WTC11 (cell line): Measurements from ENCODE around the gene TMEM89. TPM values are rescaled to one million over a fixed set of nuclear protein-coding genes. Genes with fewer than 3 reads are reported as not detected.
A peak's percentile ranks its signal among the peaks of the same experiment; 100 is the strongest.

ENCODE experiments used
- ATAC-seq: fragments of 200-7000 bp; cut with Tn5 transposase; 2 replicates; pipeline ENCODE4 v1.10.0; 2021; ENCODE audit warnings: mild to moderate bottlenecking, moderate library complexity
- CTCF ChIA-PET: fragments of 300-600 bp; sonication (Branson Sonifier 250); formaldehyde crosslinking; loops from one replicate; lab custom pipeline; 2021; ENCODE audit warnings: antibody characterized with exemption; lab: Charles Lee
- POLR2A ChIA-PET: fragments of 350-600 bp; sonication (Branson Sonifier 250); formaldehyde crosslinking; loops from one replicate; lab custom pipeline; 2021; ENCODE audit warnings: antibody characterized with exemption; lab: Charles Lee
- DNase-seq: peaks from one replicate; pipeline ENCODE4 v3.0.0; 2021; ENCODE audit warnings: low spot score
- H3K27ac Mint-ChIP-seq: 2 replicates; pipeline ENCODE4 v1.8.0; 2021; ENCODE audit warnings: mixed read lengths
- H3K27me3 Mint-ChIP-seq: 2 replicates; pipeline ENCODE4 v1.8.0; 2021; ENCODE audit warnings: low read depth, mild to moderate bottlenecking, moderate library complexity, mixed read lengths
- H3K36me3 Mint-ChIP-seq: 2 replicates; pipeline ENCODE4 v1.8.0; 2021; ENCODE audit warnings: mixed read lengths
- H3K4me1 Mint-ChIP-seq: 2 replicates; pipeline ENCODE4 v1.8.0; 2022; ENCODE audit warnings: mixed read lengths
- H3K4me3 Mint-ChIP-seq: 2 replicates; pipeline ENCODE4 v1.8.0; 2021; ENCODE audit warnings: mild to moderate bottlenecking, moderate library complexity, mixed read lengths
- H3K9me3 Mint-ChIP-seq: 2 replicates; pipeline ENCODE4 v1.8.0; 2021; ENCODE audit warnings: mixed read lengths
- CREB1 ChIP-seq: sonication (generic); formaldehyde crosslinking; IDR thresholded peaks from 2 replicates; pipeline ENCODE4 v1.8.0; 2023; ENCODE audit warnings: mild to moderate bottlenecking, missing genetic modification reagents
- ELF4 ChIP-seq: sonication (generic); formaldehyde crosslinking; IDR thresholded peaks from 2 replicates; pipeline ENCODE4 v1.8.1; 2022; ENCODE audit warnings: low read depth, mild to moderate bottlenecking, moderate library complexity, missing genetic modification reagents
- EMX1 ChIP-seq: fragments of 250-450 bp; sonication (Bioruptor Pico); IDR thresholded peaks from 2 replicates; pipeline ENCODE4 v1.8.0; 2021; ENCODE audit warnings: mild to moderate bottlenecking
- FOXJ3 ChIP-seq: sonication (generic); formaldehyde crosslinking; IDR thresholded peaks from 2 replicates; pipeline ENCODE4 v1.9.0; 2021; ENCODE audit warnings: missing genetic modification reagents, mild to moderate bottlenecking, borderline replicate concordance
- IRF2 ChIP-seq: sonication (generic); formaldehyde crosslinking; IDR thresholded peaks from 2 replicates; pipeline ENCODE4 v1.8.0; 2022; ENCODE audit warnings: low read depth, missing genetic modification reagents, borderline replicate concordance
- JAZF1 ChIP-seq: fragments of 250-450 bp; sonication (Bioruptor Pico); IDR thresholded peaks from 2 replicates; pipeline ENCODE4 v1.9.0; 2021; ENCODE audit warnings: moderate library complexity, mild to moderate bottlenecking, inconsistent platforms
- NFYB ChIP-seq: sonication (generic); formaldehyde crosslinking; conservative IDR thresholded peaks from 2 replicates; pipeline ENCODE4 v1.8.0; 2022; ENCODE audit warnings: low read depth, missing genetic modification reagents
- NR2C2 ChIP-seq: sonication (generic); formaldehyde crosslinking; IDR thresholded peaks from 2 replicates; pipeline ENCODE4 v1.8.0; 2022; ENCODE audit warnings: mild to moderate bottlenecking, missing genetic modification reagents
- SP1 ChIP-seq: sonication (generic); formaldehyde crosslinking; conservative IDR thresholded peaks from 2 replicates; pipeline ENCODE4 v1.8.1; 2022; ENCODE audit warnings: missing genetic modification reagents
- TEAD4 ChIP-seq: sonication (generic); formaldehyde crosslinking; IDR thresholded peaks from 2 replicates; pipeline ENCODE4 v1.8.0; 2022; ENCODE audit warnings: mild to moderate bottlenecking, missing genetic modification reagents
- ZNF416 ChIP-seq: fragments of 250-450 bp; sonication (Bioruptor Pico); IDR thresholded peaks from 2 replicates; pipeline ENCODE4 v1.9.0; 2021; ENCODE audit warnings: mild to moderate bottlenecking, inconsistent platforms
- total RNA-seq: library from RNA; stranded (reverse); gene quantifications from 3 replicates; pipeline ENCODE4 v1.2.3, GENCODE V29; 2021
- TF ChIP-seq, protein P1 (sequence below): fragments of 250-450 bp; sonication (Bioruptor Pico); IDR thresholded peaks from 2 replicates; pipeline ENCODE4 v1.9.0; 2021; ENCODE audit warnings: mild to moderate bottlenecking
- TF ChIP-seq, protein P2 (sequence below): fragments of 250-450 bp; sonication (Bioruptor Pico); IDR thresholded peaks from 2 replicates; pipeline ENCODE4 v2.1.2; 2022; ENCODE audit warnings: mild to moderate bottlenecking, moderate library complexity
- TF ChIP-seq, protein P3 (sequence below): sonication (generic); formaldehyde crosslinking; IDR thresholded peaks from 2 replicates; pipeline ENCODE4 v1.8.0; 2022; ENCODE audit warnings: missing genetic modification reagents
- TF ChIP-seq, protein P4 (sequence below): sonication (generic); formaldehyde crosslinking; IDR thresholded peaks from 2 replicates; pipeline ENCODE4 v1.8.1; 2023; ENCODE audit warnings: mild to moderate bottlenecking, missing genetic modification reagents
- TF ChIP-seq, protein P5 (sequence below): sonication (generic); formaldehyde crosslinking; IDR thresholded peaks from 2 replicates; pipeline ENCODE4 v1.8.0; 2022; ENCODE audit warnings: mild to moderate bottlenecking, missing genetic modification reagents
- TF ChIP-seq, protein P6 (sequence below): sonication (generic); formaldehyde crosslinking; IDR thresholded peaks from 2 replicates; pipeline ENCODE4 v1.8.0; 2023; ENCODE audit warnings: mild to moderate bottlenecking, missing genetic modification reagents
- TF ChIP-seq, protein P7 (sequence below): fragments of 250-450 bp; sonication (Bioruptor Pico); IDR thresholded peaks from 2 replicates; pipeline ENCODE4 v1.9.0; 2021; ENCODE audit warnings: mild to moderate bottlenecking

The TMEM89 gene
- total RNA-seq, 1 experiment from 2014 or later, result 0.66 TPM

DNA sequence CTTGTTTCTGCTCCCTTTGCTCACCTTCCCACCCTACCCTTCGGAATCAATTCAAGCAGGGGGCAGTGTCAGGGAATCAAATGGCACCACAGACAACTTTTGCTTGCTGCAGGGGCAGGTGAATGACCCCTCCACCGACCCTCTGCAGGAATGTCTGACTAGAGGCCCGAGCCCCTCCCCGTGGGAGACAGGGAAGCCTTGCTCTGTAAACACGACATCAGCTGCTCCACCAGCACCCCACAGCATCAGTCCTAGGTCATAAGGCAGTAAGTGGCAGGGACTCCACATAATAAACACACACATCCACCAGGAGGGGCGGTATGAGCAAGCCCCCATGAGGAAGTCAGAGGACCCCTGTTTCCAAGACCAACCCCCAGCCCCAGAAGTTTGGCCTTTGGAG, 15.7 kb upstream of the TMEM89 start:
- POLR2A ChIA-PET, result no interaction called here
- Mint-ChIP-seq H3K4me1 (peaks cover 32% of the 10 kb centered on the region), H3K36me3 (peaks cover 25% of the 10 kb centered on the region), H3K27ac (peak overlapping the region; percentile 98), H3K4me3 (peak overlapping the region; percentile 84), H3K9me3 (no peaks in the 10 kb centered on the region), H3K27me3 (no peaks in the 10 kb centered on the region)
- no peak for TF ChIP-seq NR2C2 (CRISPR knock-in tag)
- 0 out of 2 replicates have a peak, but pooled peaks have one; percentile 11 for TF ChIP-seq NFYB (CRISPR knock-in tag)
- CTCF ChIA-PET, result interaction anchor here (3.3 to 3.6 kb wide), 2 partner anchors 19 to 26 kb away, joined by 46 to 51 read pairs; partner anchors contain the start of gene CELSR3
- ATAC-seq (no peak), DNase-seq (no peak)

DNA sequence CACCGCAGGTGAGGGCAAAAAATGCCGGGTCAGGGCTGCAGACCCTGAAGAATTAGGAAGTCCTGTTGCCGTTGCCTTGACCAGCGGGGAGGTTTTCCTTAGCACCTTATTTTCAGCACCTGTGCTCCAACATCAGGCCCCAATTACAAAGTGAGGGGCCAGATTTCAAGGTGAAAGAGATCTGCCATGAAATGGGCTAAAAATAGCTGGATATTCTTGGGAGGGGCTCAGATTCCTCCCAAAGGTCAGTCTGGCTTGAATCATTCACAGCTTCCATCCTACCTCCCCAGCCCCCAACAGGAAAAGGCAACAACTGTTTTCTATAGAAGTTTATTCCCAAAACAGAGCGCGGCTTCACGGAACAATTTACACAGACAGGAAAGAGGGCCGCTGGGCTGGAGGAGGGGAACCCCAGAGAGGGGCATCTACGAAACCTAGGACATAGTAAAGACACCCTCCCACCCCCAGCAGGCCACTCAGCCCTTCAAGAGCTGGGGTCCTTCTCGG, 14.6 kb upstream of the TMEM89 start:
- no peaks in the 10 kb centered on the region for H3K27me3 Mint-ChIP-seq
- CTCF ChIA-PET, result interaction anchor here (0.5 to 3.6 kb wide), 45 partner anchors 9 to 939 kb away, joined by 3 to 51 read pairs (median 6); partner anchors contain the start of genes ATRIP, CCDC51, CELSR3 and IP6K2
- no peaks in the 10 kb centered on the region for H3K9me3 Mint-ChIP-seq
- H3K36me3 Mint-ChIP-seq, result peaks cover 20% of the 10 kb centered on the region
- H3K27ac Mint-ChIP-seq, result peak overlapping the region; percentile 94
- peak overlapping the region; percentile 84 for H3K4me3 Mint-ChIP-seq
- POLR2A ChIA-PET, result interaction anchor here (0.8 to 2.7 kb wide), 10 partner anchors 13 to 371 kb away, joined by 3 to 41 read pairs (median 6); partner anchors contain the start of genes CELSR3, IP6K2, PFKFB4 and TMEM89
- no peak for DNase-seq
- peaks cover 32% of the 10 kb centered on the region for H3K4me1 Mint-ChIP-seq
- ATAC-seq, result no peak
- TF ChIP-seq, protein P1, sequence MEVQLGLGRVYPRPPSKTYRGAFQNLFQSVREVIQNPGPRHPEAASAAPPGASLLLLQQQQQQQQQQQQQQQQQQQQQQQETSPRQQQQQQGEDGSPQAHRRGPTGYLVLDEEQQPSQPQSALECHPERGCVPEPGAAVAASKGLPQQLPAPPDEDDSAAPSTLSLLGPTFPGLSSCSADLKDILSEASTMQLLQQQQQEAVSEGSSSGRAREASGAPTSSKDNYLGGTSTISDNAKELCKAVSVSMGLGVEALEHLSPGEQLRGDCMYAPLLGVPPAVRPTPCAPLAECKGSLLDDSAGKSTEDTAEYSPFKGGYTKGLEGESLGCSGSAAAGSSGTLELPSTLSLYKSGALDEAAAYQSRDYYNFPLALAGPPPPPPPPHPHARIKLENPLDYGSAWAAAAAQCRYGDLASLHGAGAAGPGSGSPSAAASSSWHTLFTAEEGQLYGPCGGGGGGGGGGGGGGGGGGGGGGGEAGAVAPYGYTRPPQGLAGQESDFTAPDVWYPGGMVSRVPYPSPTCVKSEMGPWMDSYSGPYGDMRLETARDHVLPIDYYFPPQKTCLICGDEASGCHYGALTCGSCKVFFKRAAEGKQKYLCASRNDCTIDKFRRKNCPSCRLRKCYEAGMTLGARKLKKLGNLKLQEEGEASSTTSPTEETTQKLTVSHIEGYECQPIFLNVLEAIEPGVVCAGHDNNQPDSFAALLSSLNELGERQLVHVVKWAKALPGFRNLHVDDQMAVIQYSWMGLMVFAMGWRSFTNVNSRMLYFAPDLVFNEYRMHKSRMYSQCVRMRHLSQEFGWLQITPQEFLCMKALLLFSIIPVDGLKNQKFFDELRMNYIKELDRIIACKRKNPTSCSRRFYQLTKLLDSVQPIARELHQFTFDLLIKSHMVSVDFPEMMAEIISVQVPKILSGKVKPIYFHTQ, result no peak
- TF ChIP-seq SP1 (CRISPR knock-in tag) (no peak), FOXJ3 (CRISPR knock-in tag) (no peak), IRF2 (no peak), CREB1 (CRISPR knock-in tag) (no peak), NR2C2 (CRISPR knock-in tag) (no peak), ELF4 (CRISPR knock-in tag) (no peak), TEAD4 (no peak), ZNF416 (CRISPR knock-in tag) (no peak), EMX1 (no peak), JAZF1 (no peak)
- TF ChIP-seq, protein P2, sequence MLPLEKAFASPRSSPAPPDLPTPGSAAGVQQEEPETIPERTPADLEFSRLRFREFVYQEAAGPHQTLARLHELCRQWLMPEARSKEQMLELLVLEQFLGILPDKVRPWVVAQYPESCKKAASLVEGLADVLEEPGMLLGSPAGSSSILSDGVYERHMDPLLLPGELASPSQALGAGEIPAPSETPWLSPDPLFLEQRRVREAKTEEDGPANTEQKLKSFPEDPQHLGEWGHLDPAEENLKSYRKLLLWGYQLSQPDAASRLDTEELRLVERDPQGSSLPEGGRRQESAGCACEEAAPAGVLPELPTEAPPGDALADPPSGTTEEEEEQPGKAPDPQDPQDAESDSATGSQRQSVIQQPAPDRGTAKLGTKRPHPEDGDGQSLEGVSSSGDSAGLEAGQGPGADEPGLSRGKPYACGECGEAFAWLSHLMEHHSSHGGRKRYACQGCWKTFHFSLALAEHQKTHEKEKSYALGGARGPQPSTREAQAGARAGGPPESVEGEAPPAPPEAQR (CRISPR knock-in tag), result no peak
- TF ChIP-seq, protein P3, sequence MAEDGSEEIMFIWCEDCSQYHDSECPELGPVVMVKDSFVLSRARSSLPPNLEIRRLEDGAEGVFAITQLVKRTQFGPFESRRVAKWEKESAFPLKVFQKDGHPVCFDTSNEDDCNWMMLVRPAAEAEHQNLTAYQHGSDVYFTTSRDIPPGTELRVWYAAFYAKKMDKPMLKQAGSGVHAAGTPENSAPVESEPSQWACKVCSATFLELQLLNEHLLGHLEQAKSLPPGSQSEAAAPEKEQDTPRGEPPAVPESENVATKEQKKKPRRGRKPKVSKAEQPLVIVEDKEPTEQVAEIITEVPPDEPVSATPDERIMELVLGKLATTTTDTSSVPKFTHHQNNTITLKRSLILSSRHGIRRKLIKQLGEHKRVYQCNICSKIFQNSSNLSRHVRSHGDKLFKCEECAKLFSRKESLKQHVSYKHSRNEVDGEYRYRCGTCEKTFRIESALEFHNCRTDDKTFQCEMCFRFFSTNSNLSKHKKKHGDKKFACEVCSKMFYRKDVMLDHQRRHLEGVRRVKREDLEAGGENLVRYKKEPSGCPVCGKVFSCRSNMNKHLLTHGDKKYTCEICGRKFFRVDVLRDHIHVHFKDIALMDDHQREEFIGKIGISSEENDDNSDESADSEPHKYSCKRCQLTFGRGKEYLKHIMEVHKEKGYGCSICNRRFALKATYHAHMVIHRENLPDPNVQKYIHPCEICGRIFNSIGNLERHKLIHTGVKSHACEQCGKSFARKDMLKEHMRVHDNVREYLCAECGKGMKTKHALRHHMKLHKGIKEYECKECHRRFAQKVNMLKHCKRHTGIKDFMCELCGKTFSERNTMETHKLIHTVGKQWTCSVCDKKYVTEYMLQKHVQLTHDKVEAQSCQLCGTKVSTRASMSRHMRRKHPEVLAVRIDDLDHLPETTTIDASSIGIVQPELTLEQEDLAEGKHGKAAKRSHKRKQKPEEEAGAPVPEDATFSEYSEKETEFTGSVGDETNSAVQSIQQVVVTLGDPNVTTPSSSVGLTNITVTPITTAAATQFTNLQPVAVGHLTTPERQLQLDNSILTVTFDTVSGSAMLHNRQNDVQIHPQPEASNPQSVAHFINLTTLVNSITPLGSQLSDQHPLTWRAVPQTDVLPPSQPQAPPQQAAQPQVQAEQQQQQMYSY (CRISPR knock-in tag), result no peak
- TF ChIP-seq, protein P4, sequence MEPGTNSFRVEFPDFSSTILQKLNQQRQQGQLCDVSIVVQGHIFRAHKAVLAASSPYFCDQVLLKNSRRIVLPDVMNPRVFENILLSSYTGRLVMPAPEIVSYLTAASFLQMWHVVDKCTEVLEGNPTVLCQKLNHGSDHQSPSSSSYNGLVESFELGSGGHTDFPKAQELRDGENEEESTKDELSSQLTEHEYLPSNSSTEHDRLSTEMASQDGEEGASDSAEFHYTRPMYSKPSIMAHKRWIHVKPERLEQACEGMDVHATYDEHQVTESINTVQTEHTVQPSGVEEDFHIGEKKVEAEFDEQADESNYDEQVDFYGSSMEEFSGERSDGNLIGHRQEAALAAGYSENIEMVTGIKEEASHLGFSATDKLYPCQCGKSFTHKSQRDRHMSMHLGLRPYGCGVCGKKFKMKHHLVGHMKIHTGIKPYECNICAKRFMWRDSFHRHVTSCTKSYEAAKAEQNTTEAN (CRISPR knock-in tag), result no peak
- TF ChIP-seq, protein P5, sequence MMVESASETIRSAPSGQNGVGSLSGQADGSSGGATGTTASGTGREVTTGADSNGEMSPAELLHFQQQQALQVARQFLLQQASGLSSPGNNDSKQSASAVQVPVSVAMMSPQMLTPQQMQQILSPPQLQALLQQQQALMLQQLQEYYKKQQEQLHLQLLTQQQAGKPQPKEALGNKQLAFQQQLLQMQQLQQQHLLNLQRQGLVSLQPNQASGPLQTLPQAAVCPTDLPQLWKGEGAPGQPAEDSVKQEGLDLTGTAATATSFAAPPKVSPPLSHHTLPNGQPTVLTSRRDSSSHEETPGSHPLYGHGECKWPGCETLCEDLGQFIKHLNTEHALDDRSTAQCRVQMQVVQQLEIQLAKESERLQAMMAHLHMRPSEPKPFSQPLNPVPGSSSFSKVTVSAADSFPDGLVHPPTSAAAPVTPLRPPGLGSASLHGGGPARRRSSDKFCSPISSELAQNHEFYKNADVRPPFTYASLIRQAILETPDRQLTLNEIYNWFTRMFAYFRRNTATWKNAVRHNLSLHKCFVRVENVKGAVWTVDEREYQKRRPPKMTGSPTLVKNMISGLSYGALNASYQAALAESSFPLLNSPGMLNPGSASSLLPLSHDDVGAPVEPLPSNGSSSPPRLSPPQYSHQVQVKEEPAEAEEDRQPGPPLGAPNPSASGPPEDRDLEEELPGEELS, result no peak
- TF ChIP-seq, protein P6, sequence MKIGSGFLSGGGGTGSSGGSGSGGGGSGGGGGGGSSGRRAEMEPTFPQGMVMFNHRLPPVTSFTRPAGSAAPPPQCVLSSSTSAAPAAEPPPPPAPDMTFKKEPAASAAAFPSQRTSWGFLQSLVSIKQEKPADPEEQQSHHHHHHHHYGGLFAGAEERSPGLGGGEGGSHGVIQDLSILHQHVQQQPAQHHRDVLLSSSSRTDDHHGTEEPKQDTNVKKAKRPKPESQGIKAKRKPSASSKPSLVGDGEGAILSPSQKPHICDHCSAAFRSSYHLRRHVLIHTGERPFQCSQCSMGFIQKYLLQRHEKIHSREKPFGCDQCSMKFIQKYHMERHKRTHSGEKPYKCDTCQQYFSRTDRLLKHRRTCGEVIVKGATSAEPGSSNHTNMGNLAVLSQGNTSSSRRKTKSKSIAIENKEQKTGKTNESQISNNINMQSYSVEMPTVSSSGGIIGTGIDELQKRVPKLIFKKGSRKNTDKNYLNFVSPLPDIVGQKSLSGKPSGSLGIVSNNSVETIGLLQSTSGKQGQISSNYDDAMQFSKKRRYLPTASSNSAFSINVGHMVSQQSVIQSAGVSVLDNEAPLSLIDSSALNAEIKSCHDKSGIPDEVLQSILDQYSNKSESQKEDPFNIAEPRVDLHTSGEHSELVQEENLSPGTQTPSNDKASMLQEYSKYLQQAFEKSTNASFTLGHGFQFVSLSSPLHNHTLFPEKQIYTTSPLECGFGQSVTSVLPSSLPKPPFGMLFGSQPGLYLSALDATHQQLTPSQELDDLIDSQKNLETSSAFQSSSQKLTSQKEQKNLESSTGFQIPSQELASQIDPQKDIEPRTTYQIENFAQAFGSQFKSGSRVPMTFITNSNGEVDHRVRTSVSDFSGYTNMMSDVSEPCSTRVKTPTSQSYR (CRISPR knock-in tag), result no peak
- TF ChIP-seq, protein P7, sequence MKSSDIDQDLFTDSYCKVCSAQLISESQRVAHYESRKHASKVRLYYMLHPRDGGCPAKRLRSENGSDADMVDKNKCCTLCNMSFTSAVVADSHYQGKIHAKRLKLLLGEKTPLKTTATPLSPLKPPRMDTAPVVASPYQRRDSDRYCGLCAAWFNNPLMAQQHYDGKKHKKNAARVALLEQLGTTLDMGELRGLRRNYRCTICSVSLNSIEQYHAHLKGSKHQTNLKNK, result no peak
